Measurements from ENCODE around the gene GFI1B. TPM values are rescaled to one million over a fixed set of nuclear protein-coding genes. Genes with fewer than 3 reads are reported as not detected.

GFI1B gene
- total and polyA plus RNA-seq, 10 of the 15 experiments (the other 5 are each of a cell fraction or from before 2014, with no cell fraction given) = 0.04 to 0.11 (median 0.05) TPM; not detected in 7

GRCh38 chr9:132983491-132984201, 5.2 kb downstream of the GFI1B start (continued):
- TF ChIP-seq EED (IDR thresholded peaks at IDR 0.05; ENCODE audit: low read depth) = no peak
- no peak for TF ChIP-seq STAT3 (IDR thresholded peaks at IDR 0.05; ENCODE audit: low read depth, low read length)
- no peak for TF ChIP-seq ZNF274 (IDR thresholded peaks at IDR 0.05; ENCODE audit: insufficient read depth, insufficient read length)

- Histone ChIP-seq H3K9ac (ENCODE audit: control insufficient read depth, insufficient read depth, low read length) (no peak overlapping the region), H3K9me3 (replicated peaks; ENCODE audit: control insufficient read depth, insufficient read depth, low read length) (no peaks in the 10 kb centered on the region), H3K36me3 (ENCODE audit: control insufficient read depth in 2 of 2, insufficient read depth in 2 of 2, low read length in 1 of 2) (no peaks in the 10 kb centered on the region), H3K27me3 (replicated peaks in 1 of 2; ENCODE audit: control insufficient read depth in 2 of 2, insufficient read depth in 2 of 2, low read length in 1 of 2) (peaks cover 0 to 5% of the 10 kb centered on the region in 2 experiments; a peak in 2 of 4 replicates), H3K4me1 (ENCODE audit: control insufficient read depth, insufficient read depth, low read length) (no peaks in the 10 kb centered on the region), H3K4me2 (ENCODE audit: control insufficient read depth, insufficient read depth) (no peak overlapping the region), H3K4me3 (no peak overlapping the region), H2AFZ (ENCODE audit: control insufficient read depth, low read depth, low read length) (no peak overlapping the region), H3K27ac (ENCODE audit: control insufficient read depth, insufficient read depth) (no peak overlapping the region), H4K20me1 (ENCODE audit: control insufficient read depth, insufficient read depth) (no peaks in the 10 kb centered on the region), H3K79me2 (ENCODE audit: control insufficient read depth, insufficient read depth, low read length) (no peaks in the 10 kb centered on the region)
- FAIRE-seq (no peak), DNase-seq (ENCODE audit: low read depth, low spot score) (no peak), ATAC-seq (no peak)
- ChIA-PET RAD21 (ENCODE audit: unreplicated experiment) (no interaction called here), SMC1A (ENCODE audit: uncharacterized antibody, unreplicated experiment) (no interaction called here), CTCF (interaction anchor here (0.7 to 1.4 kb wide), 4 partner anchors 9 to 38 kb away, joined by 3 read pairs; no protein-coding TSS in a partner anchor), POLR2A (no interaction called here)
- in situ Hi-C loops (cut with MboI) = no loop called here
- intact Hi-C loops (cut with micrococcal nuclease; ENCODE audit: unreplicated experiment) = no loop called here
- no peak for TF ChIP-seq BMI1 (IDR thresholded peaks at IDR 0.05; ENCODE audit: borderline replicate concordance)
- no peak for TF ChIP-seq EZH2 (IDR thresholded peaks at IDR 0.05; ENCODE audit: borderline replicate concordance, control insufficient read depth, low read depth, low read length)
- no peak for TF ChIP-seq RB1 (IDR thresholded peaks at IDR 0.05; ENCODE audit: borderline replicate concordance)
- no peak for TF ChIP-seq SMC3 (IDR thresholded peaks at IDR 0.05; ENCODE audit: borderline replicate concordance, low read length)
- no peak for TF ChIP-seq NFXL1 (IDR thresholded peaks at IDR 0.05; ENCODE audit: borderline replicate concordance)
- TF ChIP-seq BRCA1 (IDR thresholded peaks at IDR 0.05; ENCODE audit: low read depth, low read length) = no peak
- no peak for TF ChIP-seq USF1 (IDR thresholded peaks at IDR 0.05; ENCODE audit: borderline replicate concordance, extremely low read length, insufficient read depth, low read depth, low read length)
- no peak for TF ChIP-seq CEBPZ (IDR thresholded peaks at IDR 0.05; ENCODE audit: low read depth, low read length)
- 11% methylated on average over 19 of the region's 20 CpGs for WGBS (ENCODE audit: insufficient coverage, insufficient replicate concordance, low lambda C conversion rate, missing lambda C conversion rate)
- no TSS peak for BruUV-seq (replicated peaks)
These were observed 5.9 kb downstream of the GFI1B start for GRCh38 chr9:132984202-132985070.

All from GM12878 (cell line).